ENCODE results near the gene SPG11. TPM values are rescaled to one million over a fixed set of nuclear protein-coding genes. Genes with fewer than 3 reads are reported as not detected.

The SPG11 gene
- total and polyA plus RNA-seq, 2 experiments from 2014 or later = 23.3 to 42.2 TPM

DNA sequence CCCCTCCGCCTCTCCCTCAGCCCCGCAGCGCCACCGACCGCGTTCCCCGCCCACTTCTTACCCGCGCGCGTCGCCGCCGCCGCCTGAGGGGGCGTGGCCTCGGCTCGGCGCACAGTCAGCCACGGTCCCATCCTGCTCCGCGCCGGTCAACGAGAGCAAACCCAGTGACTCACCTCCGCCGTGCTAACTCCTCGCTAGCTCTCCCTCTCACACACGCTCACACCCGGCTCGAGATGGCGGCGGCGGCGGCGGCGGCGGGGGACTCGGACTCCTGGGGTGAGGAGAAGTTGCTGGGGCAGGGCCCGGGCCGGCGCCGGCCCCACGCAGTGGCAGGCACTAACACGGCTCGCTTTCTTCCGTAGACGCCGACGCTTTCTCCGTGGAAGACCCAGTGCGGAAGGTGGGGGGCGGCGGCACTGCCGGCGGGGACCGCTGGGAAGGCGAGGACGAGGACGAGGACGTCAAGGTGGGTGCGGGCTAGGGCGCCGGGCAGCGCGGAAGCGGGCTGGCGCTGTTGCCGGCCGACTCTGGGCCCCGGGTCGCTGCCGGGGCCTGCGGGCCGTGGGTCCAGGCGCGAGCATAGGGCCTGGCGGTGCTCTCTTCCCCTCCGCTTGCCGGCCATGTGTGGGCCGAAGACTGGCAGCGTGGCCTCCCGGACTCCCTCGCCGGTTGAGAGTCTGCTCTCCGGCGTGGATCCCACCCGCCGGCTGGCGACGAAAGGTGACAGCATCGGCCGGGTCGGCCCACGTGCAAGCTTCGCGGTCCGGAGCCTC, 126.3 kb downstream of the SPG11 start, which contains the start of gene EIF3J (continued):
- TF ChIP-seq ETS1 (IDR thresholded peaks at IDR 0.05) = peak; percentile 30; the same call in 1 of the 2 replicates
- TF ChIP-seq, protein P1, sequence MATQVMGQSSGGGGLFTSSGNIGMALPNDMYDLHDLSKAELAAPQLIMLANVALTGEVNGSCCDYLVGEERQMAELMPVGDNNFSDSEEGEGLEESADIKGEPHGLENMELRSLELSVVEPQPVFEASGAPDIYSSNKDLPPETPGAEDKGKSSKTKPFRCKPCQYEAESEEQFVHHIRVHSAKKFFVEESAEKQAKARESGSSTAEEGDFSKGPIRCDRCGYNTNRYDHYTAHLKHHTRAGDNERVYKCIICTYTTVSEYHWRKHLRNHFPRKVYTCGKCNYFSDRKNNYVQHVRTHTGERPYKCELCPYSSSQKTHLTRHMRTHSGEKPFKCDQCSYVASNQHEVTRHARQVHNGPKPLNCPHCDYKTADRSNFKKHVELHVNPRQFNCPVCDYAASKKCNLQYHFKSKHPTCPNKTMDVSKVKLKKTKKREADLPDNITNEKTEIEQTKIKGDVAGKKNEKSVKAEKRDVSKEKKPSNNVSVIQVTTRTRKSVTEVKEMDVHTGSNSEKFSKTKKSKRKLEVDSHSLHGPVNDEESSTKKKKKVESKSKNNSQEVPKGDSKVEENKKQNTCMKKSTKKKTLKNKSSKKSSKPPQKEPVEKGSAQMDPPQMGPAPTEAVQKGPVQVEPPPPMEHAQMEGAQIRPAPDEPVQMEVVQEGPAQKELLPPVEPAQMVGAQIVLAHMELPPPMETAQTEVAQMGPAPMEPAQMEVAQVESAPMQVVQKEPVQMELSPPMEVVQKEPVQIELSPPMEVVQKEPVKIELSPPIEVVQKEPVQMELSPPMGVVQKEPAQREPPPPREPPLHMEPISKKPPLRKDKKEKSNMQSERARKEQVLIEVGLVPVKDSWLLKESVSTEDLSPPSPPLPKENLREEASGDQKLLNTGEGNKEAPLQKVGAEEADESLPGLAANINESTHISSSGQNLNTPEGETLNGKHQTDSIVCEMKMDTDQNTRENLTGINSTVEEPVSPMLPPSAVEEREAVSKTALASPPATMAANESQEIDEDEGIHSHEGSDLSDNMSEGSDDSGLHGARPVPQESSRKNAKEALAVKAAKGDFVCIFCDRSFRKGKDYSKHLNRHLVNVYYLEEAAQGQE (IDR thresholded peaks at IDR 0.05; ENCODE audit: unreplicated experiment) = no peak
- peak; percentile 93 for TF ChIP-seq POLR2AphosphoS5 (IDR thresholded peaks at IDR 0.05; ENCODE audit: low read depth)
- TF ChIP-seq JUNB (IDR thresholded peaks at IDR 0.05; ENCODE audit: unreplicated experiment) = no peak
- TF ChIP-seq EZH2 (IDR thresholded peaks at IDR 0.05; ENCODE audit: low read depth, unreplicated experiment) = no peak

DNA sequence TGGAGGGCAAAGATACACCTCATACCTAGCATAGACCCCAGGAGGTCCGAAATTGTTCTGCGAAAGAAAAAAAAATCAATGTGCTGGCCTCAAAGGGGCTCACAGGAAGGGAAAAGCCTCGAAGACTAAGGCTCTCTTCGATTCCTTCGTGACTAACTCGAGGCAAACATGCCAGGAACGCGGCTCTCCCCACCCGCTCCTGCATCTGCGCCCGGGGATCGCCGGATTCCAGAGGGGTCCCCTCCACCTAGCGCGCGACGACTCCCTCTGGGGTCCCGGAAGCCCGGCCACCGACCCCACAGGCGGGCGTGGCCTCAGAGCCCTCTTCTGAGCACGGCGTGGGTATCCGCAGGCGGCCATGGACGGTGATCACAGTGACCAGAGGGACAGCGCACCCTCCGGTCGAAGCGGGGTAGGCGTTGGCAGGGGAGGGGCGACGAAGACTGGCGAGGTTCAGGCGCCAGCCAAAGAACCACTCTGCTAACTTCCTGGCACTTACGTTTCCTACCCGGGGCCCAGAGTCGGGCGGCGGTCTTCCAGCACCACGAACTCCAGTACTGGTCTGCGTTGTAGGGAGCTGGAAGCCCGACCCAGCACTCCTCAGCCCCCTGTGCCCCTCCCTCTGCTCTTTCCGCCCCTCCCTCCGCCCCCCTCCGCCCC, 127.0 kb downstream of the SPG11 start:
- TF ChIP-seq, protein P2, sequence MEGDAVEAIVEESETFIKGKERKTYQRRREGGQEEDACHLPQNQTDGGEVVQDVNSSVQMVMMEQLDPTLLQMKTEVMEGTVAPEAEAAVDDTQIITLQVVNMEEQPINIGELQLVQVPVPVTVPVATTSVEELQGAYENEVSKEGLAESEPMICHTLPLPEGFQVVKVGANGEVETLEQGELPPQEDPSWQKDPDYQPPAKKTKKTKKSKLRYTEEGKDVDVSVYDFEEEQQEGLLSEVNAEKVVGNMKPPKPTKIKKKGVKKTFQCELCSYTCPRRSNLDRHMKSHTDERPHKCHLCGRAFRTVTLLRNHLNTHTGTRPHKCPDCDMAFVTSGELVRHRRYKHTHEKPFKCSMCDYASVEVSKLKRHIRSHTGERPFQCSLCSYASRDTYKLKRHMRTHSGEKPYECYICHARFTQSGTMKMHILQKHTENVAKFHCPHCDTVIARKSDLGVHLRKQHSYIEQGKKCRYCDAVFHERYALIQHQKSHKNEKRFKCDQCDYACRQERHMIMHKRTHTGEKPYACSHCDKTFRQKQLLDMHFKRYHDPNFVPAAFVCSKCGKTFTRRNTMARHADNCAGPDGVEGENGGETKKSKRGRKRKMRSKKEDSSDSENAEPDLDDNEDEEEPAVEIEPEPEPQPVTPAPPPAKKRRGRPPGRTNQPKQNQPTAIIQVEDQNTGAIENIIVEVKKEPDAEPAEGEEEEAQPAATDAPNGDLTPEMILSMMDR (conservative IDR thresholded peaks at IDR 0.05; ENCODE audit: low read depth in 2 of 2) = peak; percentile 22 to 47
- TF ChIP-seq, protein P3, sequence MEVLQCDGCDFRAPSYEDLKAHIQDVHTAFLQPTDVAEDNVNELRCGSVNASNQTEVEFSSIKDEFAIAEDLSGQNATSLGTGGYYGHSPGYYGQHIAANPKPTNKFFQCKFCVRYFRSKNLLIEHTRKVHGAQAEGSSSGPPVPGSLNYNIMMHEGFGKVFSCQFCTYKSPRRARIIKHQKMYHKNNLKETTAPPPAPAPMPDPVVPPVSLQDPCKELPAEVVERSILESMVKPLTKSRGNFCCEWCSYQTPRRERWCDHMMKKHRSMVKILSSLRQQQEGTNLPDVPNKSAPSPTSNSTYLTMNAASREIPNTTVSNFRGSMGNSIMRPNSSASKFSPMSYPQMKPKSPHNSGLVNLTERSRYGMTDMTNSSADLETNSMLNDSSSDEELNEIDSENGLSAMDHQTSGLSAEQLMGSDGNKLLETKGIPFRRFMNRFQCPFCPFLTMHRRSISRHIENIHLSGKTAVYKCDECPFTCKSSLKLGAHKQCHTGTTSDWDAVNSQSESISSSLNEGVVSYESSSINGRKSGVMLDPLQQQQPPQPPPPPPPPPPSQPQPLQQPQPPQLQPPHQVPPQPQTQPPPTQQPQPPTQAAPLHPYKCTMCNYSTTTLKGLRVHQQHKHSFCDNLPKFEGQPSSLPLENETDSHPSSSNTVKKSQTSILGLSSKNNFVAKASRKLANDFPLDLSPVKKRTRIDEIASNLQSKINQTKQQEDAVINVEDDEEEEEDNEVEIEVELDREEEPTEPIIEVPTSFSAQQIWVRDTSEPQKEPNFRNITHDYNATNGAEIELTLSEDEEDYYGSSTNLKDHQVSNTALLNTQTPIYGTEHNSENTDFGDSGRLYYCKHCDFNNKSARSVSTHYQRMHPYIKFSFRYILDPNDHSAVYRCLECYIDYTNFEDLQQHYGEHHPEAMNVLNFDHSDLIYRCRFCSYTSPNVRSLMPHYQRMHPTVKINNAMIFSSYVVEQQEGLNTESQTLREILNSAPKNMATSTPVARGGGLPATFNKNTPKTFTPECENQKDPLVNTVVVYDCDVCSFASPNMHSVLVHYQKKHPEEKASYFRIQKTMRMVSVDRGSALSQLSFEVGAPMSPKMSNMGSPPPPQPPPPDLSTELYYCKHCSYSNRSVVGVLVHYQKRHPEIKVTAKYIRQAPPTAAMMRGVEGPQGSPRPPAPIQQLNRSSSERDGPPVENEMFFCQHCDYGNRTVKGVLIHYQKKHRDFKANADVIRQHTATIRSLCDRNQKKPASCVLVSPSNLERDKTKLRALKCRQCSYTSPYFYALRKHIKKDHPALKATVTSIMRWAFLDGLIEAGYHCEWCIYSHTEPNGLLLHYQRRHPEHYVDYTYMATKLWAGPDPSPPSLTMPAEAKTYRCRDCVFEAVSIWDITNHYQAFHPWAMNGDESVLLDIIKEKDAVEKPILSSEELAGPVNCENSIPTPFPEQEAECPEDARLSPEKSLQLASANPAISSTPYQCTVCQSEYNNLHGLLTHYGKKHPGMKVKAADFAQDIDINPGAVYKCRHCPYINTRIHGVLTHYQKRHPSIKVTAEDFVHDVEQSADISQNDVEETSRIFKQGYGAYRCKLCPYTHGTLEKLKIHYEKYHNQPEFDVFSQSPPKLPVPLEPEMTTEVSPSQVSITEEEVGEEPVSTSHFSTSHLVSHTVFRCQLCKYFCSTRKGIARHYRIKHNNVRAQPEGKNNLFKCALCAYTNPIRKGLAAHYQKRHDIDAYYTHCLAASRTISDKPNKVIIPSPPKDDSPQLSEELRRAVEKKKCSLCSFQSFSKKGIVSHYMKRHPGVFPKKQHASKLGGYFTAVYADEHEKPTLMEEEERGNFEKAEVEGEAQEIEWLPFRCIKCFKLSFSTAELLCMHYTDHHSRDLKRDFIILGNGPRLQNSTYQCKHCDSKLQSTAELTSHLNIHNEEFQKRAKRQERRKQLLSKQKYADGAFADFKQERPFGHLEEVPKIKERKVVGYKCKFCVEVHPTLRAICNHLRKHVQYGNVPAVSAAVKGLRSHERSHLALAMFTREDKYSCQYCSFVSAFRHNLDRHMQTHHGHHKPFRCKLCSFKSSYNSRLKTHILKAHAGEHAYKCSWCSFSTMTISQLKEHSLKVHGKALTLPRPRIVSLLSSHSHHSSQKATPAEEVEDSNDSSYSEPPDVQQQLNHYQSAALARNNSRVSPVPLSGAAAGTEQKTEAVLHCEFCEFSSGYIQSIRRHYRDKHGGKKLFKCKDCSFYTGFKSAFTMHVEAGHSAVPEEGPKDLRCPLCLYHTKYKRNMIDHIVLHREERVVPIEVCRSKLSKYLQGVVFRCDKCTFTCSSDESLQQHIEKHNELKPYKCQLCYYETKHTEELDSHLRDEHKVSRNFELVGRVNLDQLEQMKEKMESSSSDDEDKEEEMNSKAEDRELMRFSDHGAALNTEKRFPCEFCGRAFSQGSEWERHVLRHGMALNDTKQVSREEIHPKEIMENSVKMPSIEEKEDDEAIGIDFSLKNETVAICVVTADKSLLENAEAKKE (CRISPR knock-in tag; IDR thresholded peaks at IDR 0.05) = no peak
- TF ChIP-seq JUNB (IDR thresholded peaks at IDR 0.05; ENCODE audit: unreplicated experiment) (no peak), ETS1 (IDR thresholded peaks at IDR 0.05) (no peak)
- Mint-ChIP-seq H3K9me3 (no peaks in the 10 kb centered on the region), H3K4me1 (peaks cover 18% of the 10 kb centered on the region), H3K27me3 (ENCODE audit: insufficient read depth, low read depth, poor library complexity) (peaks cover 5% of the 10 kb centered on the region), H3K27ac (peak overlapping the region; percentile 63), H3K4me3 (peak overlapping the region; percentile 83), H3K36me3 (ENCODE audit: low read depth) (peaks cover 47% of the 10 kb centered on the region)
- Histone ChIP-seq H3K27ac (ENCODE audit: low read depth) (peak overlapping the region; percentile 99), H3K4me2 (peak overlapping the region; percentile 91), H3K79me2 (replicated peaks; ENCODE audit: insufficient read depth) (peaks cover 51% of the 10 kb centered on the region), H3K9me2 (ENCODE audit: insufficient read depth) (no peaks in the 10 kb centered on the region), H3K4me1 (ENCODE audit: insufficient read depth) (peaks cover 9% of the 10 kb centered on the region), H3K4me3 (peak overlapping the region; percentile 75), H3K27me3 (ENCODE audit: insufficient read depth) (no peaks in the 10 kb centered on the region), H3K36me3 (ENCODE audit: insufficient read depth) (peaks cover 20% of the 10 kb centered on the region; the same call in 1 of the 2 replicates), H2AFZ (peak overlapping the region; percentile 96), H3F3A (replicated peaks; ENCODE audit: low read depth) (peaks cover 22% of the 10 kb centered on the region; the same call in 1 of the 2 replicates), H4K20me1 (replicated peaks; ENCODE audit: insufficient read depth) (peaks cover 15% of the 10 kb centered on the region)
- DNase-seq (ENCODE audit: low spot score) (peak; percentile 95), ATAC-seq (peak; percentile 80)

Measured in GM23338 (cell line).